HCT116 (cell line): Measurements from ENCODE around the gene HSD3B2. TPM values are rescaled to one million over a fixed set of nuclear protein-coding genes. Genes with fewer than 3 reads are reported as not detected.

Source experiments
- ATAC-seq: fragments of 200-7000 bp; cut with Tn5 transposase; 2 replicates; pipeline ENCODE4 v1.9.1; 2020; ENCODE audit warnings: mild to moderate bottlenecking, moderate library complexity
- BruUV-seq: library from RNA; stranded (reverse); fragments of 400-500 nt; replicated peaks from 2 replicates; lab custom pipeline; 2021; lab: Mats Ljungman, UMichigan
- CTCF ChIA-PET: fragments of 300-600 bp; sonication (Branson Sonifier 250); formaldehyde crosslinking; loops from one replicate; lab custom pipeline; 2021; ENCODE audit warnings: antibody characterized with exemption; lab: Charles Lee
- POLR2A ChIA-PET: fragments of 300-600, 350-600 bp; sonication (Branson Sonifier 250); formaldehyde crosslinking; loops from one replicate; lab custom pipeline; 2021; ENCODE audit warnings: antibody characterized with exemption; lab: Charles Lee
- RAD21 ChIA-PET, 2 experiments: fragments of 300-600 bp; sonication (Branson Sonifier 250); formaldehyde crosslinking; loops; one replicate each; lab custom pipeline; 2023; ENCODE audit warnings: low total read pairs in 2 of 2; ENCODE audit not compliant: uncharacterized antibody in 2 of 2, unreplicated experiment in 2 of 2, low non-redundant PET in 1 of 2; lab: Charles Lee
- DNase-seq: peaks from one replicate; pipeline ENCODE4 v3.0.0-alpha.2; 2010; ENCODE audit warnings: low read depth, low spot score
- H2AFZ ChIP-seq: fragments of 200-600 bp; shearing (Covaris generic), sonication (generic); 2 replicates; pipeline ENCODE4 v1.6.1; 2017; ENCODE audit warnings: low read depth, mixed run types, mixed read lengths, antibody characterized with exemption, low read length; ENCODE audit not compliant: poor library complexity, severe bottlenecking
- H3K27ac ChIP-seq: 2 replicates; pipeline ENCODE4 v1.5.1; 2012; ENCODE audit warnings: low read depth, low read length
- H3K27me3 ChIP-seq: fragments of 200-600 bp; sonication (generic); 2 replicates; pipeline ENCODE4 v1.6.1; 2016; ENCODE audit warnings: mixed run types, low read length, mixed read lengths; ENCODE audit not compliant: insufficient read depth
- H3K36me3 ChIP-seq, 2 experiments: fragments of 200-500 bp in 1 of 2; fragments of 200-600 bp in 1 of 2; sonication (Bioruptor generic) in 1 of 2; sonication (generic) in 1 of 2; 2 replicates each; pipeline versions ENCODE4 v1.5.1 to v1.6.1; 2014 to 2016; ENCODE audit warnings: low read length in 2 of 2, inconsistent platforms in 1 of 2, mixed read lengths in 1 of 2, mixed run types in 1 of 2; ENCODE audit not compliant: insufficient read depth in 2 of 2, control insufficient read depth in 1 of 2
- H3K4me1 ChIP-seq, 2 experiments: fragments of 200-600 bp in 1 of 2; sonication (generic) in 1 of 2; 2 replicates each; pipeline versions ENCODE4 v1.5.1 to v1.6.1; 2012 to 2017; ENCODE audit warnings: low read length in 2 of 2, inconsistent platforms in 1 of 2, mild to moderate bottlenecking in 1 of 2, mixed read lengths in 1 of 2, mixed run types in 1 of 2, moderate library complexity in 1 of 2; ENCODE audit not compliant: insufficient read depth in 2 of 2, control insufficient read depth in 1 of 2
- H3K4me2 ChIP-seq: fragments of 200-600 bp; sonication (generic); 2 replicates; pipeline ENCODE4 v1.6.1; 2017; ENCODE audit warnings: mixed run types, low read length, mixed read lengths
- H3K4me3 ChIP-seq, 2 experiments: fragments of 200-600 bp in 1 of 2; sonication (generic) in 1 of 2; replicated peaks in 1 of 2; 2 replicates each; pipeline ENCODE4 v1.5.1; 2011 to 2016; ENCODE audit warnings: low read length in 2 of 2, control low read depth in 1 of 2, low read depth in 1 of 2, mild to moderate bottlenecking in 1 of 2, mixed read lengths in 1 of 2, mixed run types in 1 of 2
- H3K79me2 ChIP-seq: fragments of 200-600 bp; sonication (generic); 2 replicates; pipeline ENCODE4 v1.6.1; 2017; ENCODE audit warnings: mild to moderate bottlenecking, mixed run types, low read length, moderate library complexity, mixed read lengths; ENCODE audit not compliant: insufficient read depth
- H3K9ac ChIP-seq: fragments of 200-600 bp; sonication (generic); 2 replicates; pipeline ENCODE4 v1.6.1; 2016; ENCODE audit warnings: low read length, mixed read lengths
- H3K9me2 ChIP-seq: fragments of 200-600 bp; sonication (generic), shearing (Covaris generic); 2 replicates; pipeline ENCODE4 v1.6.1; 2017; ENCODE audit warnings: mixed run types, mild to moderate bottlenecking, moderate library complexity; ENCODE audit not compliant: insufficient read depth
- H3K9me3 ChIP-seq, 2 experiments: fragments of 200-500 bp in 1 of 2; fragments of 200-600 bp in 1 of 2; sonication (Bioruptor generic) in 1 of 2; sonication (generic) in 1 of 2; 2 replicates each; pipeline ENCODE4 v1.6.1; 2014 to 2017; ENCODE audit warnings: low read length in 2 of 2, mixed read lengths in 2 of 2, inconsistent platforms in 1 of 2, low read depth in 1 of 2, mild to moderate bottlenecking in 1 of 2, mixed run types in 1 of 2, moderate library complexity in 1 of 2; ENCODE audit not compliant: control insufficient read depth in 1 of 2, insufficient read depth in 1 of 2
- H4K20me1 ChIP-seq: fragments of 200-600 bp; sonication (generic), shearing (Covaris generic); 2 replicates; pipeline ENCODE4 v1.6.1; 2017; ENCODE audit warnings: mixed run types, mild to moderate bottlenecking, moderate library complexity; ENCODE audit not compliant: insufficient read depth
- CBX3 ChIP-seq: IDR thresholded peaks from 2 replicates; pipeline ENCODE4 v1.6.1; 2012; ENCODE audit warnings: low read depth
- CEBPB ChIP-seq: IDR thresholded peaks from 2 replicates; pipeline ENCODE4 v1.6.1; 2012; ENCODE audit warnings: low read depth
- EGR1 ChIP-seq: IDR thresholded peaks from 2 replicates; pipeline ENCODE4 v1.6.1; 2012; ENCODE audit warnings: low read depth
- ELF1 ChIP-seq: IDR thresholded peaks from 2 replicates; pipeline ENCODE4 v1.6.1; 2012; ENCODE audit warnings: low read depth, borderline replicate concordance
- EZH2 ChIP-seq: fragments of 200-600 bp; sonication (generic); IDR thresholded peaks from 2 replicates; pipeline ENCODE4 v1.6.1; 2017; ENCODE audit warnings: antibody characterized with exemption, mixed run types
- FOSL1 ChIP-seq: IDR thresholded peaks from 2 replicates; pipeline ENCODE4 v1.6.1; 2012; ENCODE audit warnings: low read depth
- JUND ChIP-seq: IDR thresholded peaks from 2 replicates; pipeline ENCODE4 v1.6.1; 2012
- POLR2A ChIP-seq: IDR thresholded peaks from 2 replicates; pipeline ENCODE4 v1.7.0; 2011; ENCODE audit warnings: borderline replicate concordance; ENCODE audit not compliant: insufficient read depth, insufficient read length; ENCODE audit errors: extremely low read depth
- POLR2AphosphoS5 ChIP-seq: IDR thresholded peaks from 2 replicates; pipeline ENCODE4 v1.6.1; 2011; ENCODE audit warnings: mild to moderate bottlenecking, low read depth, low read length, moderate library complexity
- RAD21 ChIP-seq: IDR thresholded peaks from 2 replicates; pipeline ENCODE4 v1.6.1; 2012; ENCODE audit warnings: low read depth, mild to moderate bottlenecking
- SIN3A ChIP-seq: IDR thresholded peaks from 2 replicates; pipeline ENCODE4 v1.6.1; 2012; ENCODE audit warnings: low read depth
- SP1 ChIP-seq: IDR thresholded peaks from 2 replicates; pipeline ENCODE4 v1.6.1; 2012; ENCODE audit warnings: low read depth
- SRF ChIP-seq: IDR thresholded peaks from 2 replicates; pipeline ENCODE4 v1.6.1; 2012; ENCODE audit warnings: low read depth
- TCF7L2 ChIP-seq: IDR thresholded peaks from 2 replicates; pipeline ENCODE4 v1.7.0; 2011; ENCODE audit warnings: borderline replicate concordance, inconsistent platforms; ENCODE audit not compliant: insufficient read depth, insufficient read length; ENCODE audit errors: extremely low read depth
- YY1 ChIP-seq: IDR thresholded peaks from 2 replicates; pipeline ENCODE4 v1.6.1; 2011; ENCODE audit warnings: low read length, low read depth, moderate library complexity, mild to moderate bottlenecking; ENCODE audit not compliant: insufficient replicate concordance; ENCODE audit errors: extremely low read depth
- ZFX ChIP-seq: fragments of 450-650 bp; IDR thresholded peaks from 2 replicates; pipeline ENCODE4 v1.6.1; 2017
- intact Hi-C: fragments of 100-400 bp; cut with micrococcal nuclease; formaldehyde crosslinking; loops from 2 replicates; pipeline ENCODE4 v1.10.0; 2022
- total RNA-seq: library from RNA; stranded (reverse); gene quantifications from one replicate; pipeline ENCODE4 v1.2.1, GENCODE V29; 2021; ENCODE audit not compliant: unreplicated experiment
- TF ChIP-seq, protein P1 (sequence below), 3 experiments: fragments of 200-600 bp in 1 of 3; sonication (generic) in 1 of 3; IDR thresholded peaks in 2 of 3; conservative IDR thresholded peaks in 1 of 3; 2 replicates each; pipeline ENCODE4 v1.5.1; 2012 to 2017; ENCODE audit warnings: low read depth in 2 of 3, low read length in 2 of 3, antibody characterized with exemption in 1 of 3, borderline replicate concordance in 1 of 3, control low read depth in 1 of 3, mild to moderate bottlenecking in 1 of 3, mixed read lengths in 1 of 3, mixed run types in 1 of 3, moderate library complexity in 1 of 3; ENCODE audit not compliant: insufficient read depth in 1 of 3
- TF ChIP-seq, protein P2 (sequence below): IDR thresholded peaks from 2 replicates; pipeline ENCODE4 v1.6.1; 2012
- TF ChIP-seq, protein P3 (sequence below): IDR thresholded peaks from 2 replicates; pipeline ENCODE4 v1.6.1; 2012; ENCODE audit warnings: low read depth

HSD3B2 gene
- total RNA-seq, 1 experiment from 2014 or later = 1.4 TPM

DNA sequence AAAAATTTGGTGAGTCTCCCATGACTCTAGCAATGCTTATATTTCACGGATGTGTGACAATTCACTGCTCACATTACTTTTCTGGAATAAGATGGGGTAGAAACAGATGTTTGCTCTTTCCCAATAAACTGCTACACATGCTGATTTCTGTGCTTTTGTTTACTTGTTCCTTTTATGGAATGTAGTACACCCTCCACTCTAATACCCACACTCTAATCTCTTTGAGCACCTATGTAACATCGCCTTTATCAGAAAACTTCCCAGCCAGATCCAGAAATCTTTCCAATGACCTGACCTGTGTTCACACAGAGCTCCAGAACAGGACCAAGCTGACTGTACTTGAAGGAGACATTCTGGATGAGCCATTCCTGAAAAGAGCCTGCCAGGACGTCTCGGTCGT is 4.2 kb downstream of the HSD3B2 start:
- RAD21 ChIA-PET = no interaction called here
- Histone ChIP-seq H3K9me2 (no peaks in the 10 kb centered on the region), H3K27me3 (no peaks in the 10 kb centered on the region; the same call in 1 of the 2 replicates), H3K4me2 (no peak overlapping the region), H3K27ac (no peak overlapping the region), H3K9me3 (no peaks in the 10 kb centered on the region), H3K9ac (no peak overlapping the region), H2AFZ (no peak overlapping the region), H4K20me1 (no peaks in the 10 kb centered on the region), H3K79me2 (no peaks in the 10 kb centered on the region), H3K4me1 (no peaks in the 10 kb centered on the region), H3K36me3 (no peaks in the 10 kb centered on the region), H3K4me3 (no peak overlapping the region)
- ATAC-seq (no peak), DNase-seq (no peak)
- TF ChIP-seq CEBPB (no peak), ZFX (no peak), CBX3 (no peak), ELF1 (no peak), SRF (no peak), YY1 (no peak), POLR2AphosphoS5 (no peak), FOSL1 (no peak), EZH2 (no peak), SIN3A (no peak), JUND (no peak), RAD21 (no peak), EGR1 (no peak), SP1 (no peak), TCF7L2 (no peak), POLR2A (no peak)
- TF ChIP-seq, protein P1, sequence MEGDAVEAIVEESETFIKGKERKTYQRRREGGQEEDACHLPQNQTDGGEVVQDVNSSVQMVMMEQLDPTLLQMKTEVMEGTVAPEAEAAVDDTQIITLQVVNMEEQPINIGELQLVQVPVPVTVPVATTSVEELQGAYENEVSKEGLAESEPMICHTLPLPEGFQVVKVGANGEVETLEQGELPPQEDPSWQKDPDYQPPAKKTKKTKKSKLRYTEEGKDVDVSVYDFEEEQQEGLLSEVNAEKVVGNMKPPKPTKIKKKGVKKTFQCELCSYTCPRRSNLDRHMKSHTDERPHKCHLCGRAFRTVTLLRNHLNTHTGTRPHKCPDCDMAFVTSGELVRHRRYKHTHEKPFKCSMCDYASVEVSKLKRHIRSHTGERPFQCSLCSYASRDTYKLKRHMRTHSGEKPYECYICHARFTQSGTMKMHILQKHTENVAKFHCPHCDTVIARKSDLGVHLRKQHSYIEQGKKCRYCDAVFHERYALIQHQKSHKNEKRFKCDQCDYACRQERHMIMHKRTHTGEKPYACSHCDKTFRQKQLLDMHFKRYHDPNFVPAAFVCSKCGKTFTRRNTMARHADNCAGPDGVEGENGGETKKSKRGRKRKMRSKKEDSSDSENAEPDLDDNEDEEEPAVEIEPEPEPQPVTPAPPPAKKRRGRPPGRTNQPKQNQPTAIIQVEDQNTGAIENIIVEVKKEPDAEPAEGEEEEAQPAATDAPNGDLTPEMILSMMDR (IDR thresholded peaks at IDR 0.05 in 2 of 3, conservative IDR thresholded peaks at IDR 0.05 in 1 of 3; ENCODE audit: borderline replicate concordance in 1 of 3, insufficient read depth in 1 of 3, low read depth in 2 of 3, low read length in 2 of 3) = no peak
- TF ChIP-seq, protein P2, sequence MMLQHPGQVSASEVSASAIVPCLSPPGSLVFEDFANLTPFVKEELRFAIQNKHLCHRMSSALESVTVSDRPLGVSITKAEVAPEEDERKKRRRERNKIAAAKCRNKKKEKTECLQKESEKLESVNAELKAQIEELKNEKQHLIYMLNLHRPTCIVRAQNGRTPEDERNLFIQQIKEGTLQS = no peak
- TF ChIP-seq, protein P3, sequence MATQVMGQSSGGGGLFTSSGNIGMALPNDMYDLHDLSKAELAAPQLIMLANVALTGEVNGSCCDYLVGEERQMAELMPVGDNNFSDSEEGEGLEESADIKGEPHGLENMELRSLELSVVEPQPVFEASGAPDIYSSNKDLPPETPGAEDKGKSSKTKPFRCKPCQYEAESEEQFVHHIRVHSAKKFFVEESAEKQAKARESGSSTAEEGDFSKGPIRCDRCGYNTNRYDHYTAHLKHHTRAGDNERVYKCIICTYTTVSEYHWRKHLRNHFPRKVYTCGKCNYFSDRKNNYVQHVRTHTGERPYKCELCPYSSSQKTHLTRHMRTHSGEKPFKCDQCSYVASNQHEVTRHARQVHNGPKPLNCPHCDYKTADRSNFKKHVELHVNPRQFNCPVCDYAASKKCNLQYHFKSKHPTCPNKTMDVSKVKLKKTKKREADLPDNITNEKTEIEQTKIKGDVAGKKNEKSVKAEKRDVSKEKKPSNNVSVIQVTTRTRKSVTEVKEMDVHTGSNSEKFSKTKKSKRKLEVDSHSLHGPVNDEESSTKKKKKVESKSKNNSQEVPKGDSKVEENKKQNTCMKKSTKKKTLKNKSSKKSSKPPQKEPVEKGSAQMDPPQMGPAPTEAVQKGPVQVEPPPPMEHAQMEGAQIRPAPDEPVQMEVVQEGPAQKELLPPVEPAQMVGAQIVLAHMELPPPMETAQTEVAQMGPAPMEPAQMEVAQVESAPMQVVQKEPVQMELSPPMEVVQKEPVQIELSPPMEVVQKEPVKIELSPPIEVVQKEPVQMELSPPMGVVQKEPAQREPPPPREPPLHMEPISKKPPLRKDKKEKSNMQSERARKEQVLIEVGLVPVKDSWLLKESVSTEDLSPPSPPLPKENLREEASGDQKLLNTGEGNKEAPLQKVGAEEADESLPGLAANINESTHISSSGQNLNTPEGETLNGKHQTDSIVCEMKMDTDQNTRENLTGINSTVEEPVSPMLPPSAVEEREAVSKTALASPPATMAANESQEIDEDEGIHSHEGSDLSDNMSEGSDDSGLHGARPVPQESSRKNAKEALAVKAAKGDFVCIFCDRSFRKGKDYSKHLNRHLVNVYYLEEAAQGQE = no peak
- CTCF ChIA-PET = no interaction called here
- POLR2A ChIA-PET = no interaction called here
- intact Hi-C loops = no loop called here
- no TSS peak for BruUV-seq
